Adrenal gland (tissue), 12 donors: Measurements from ENCODE around the gene NTF3. TPM values are rescaled to one million over a fixed set of nuclear protein-coding genes. Genes with fewer than 3 reads are reported as not detected.

ENCODE experiments used
- DNase-seq, 7 donors: peaks; one replicate each; pipeline ENCODE4 v3.0.0-alpha.2; 2019 to 2020
- H3K27ac ChIP-seq, 5 donors: fragments of 200-600 bp; sonication (generic) in 4 of 5; 1 replicate in 3 of 5; 2 replicates in 2 of 5; pipeline versions ENCODE4 v1.5.1 to v1.8.0; 2016 to 2020; ENCODE audit warnings: mild to moderate bottlenecking in 1 of 5
- H3K27me3 ChIP-seq: fragments of 200-600 bp; 2 replicates; pipeline ENCODE4 v1.8.0; 2021
- H3K36me3 ChIP-seq, 2 donors: fragments of 200-600 bp; replicated peaks in 1 of 2; 1 replicate in 1 of 2; 2 replicates in 1 of 2; pipeline versions ENCODE4 v1.5.1 to v1.8.0; 2018 to 2022
- H3K4me1 ChIP-seq, 2 donors: fragments of 200-600 bp; replicated peaks in 1 of 2; 1 replicate in 1 of 2; 2 replicates in 1 of 2; pipeline versions ENCODE4 v1.5.1 to v1.8.0; 2018 to 2021
- H3K4me3 ChIP-seq, 4 donors: fragments of 200-600 bp; sonication (generic) in 3 of 4; one replicate each; pipeline ENCODE4 v1.5.1; 2016 to 2018
- H3K9me3 ChIP-seq, 3 donors: fragments of 200-600 bp; sonication (generic) in 1 of 3; replicated peaks in 1 of 3; 1 replicate in 2 of 3; 2 replicates in 1 of 3; pipeline versions ENCODE4 v1.5.1 to v1.8.0; 2016 to 2021
- CTCF ChIP-seq, 6 experiments: fragments of 450-650 bp in 4 of 6; fragments of 200-600 bp in 2 of 6; sonication (generic) in 1 of 6; IDR thresholded peaks; 1 replicate in 5 of 6; 2 replicates in 1 of 6; pipeline versions ENCODE4 v1.5.1 to v1.8.0; 2016 to 2021; ENCODE audit warnings: antibody characterized with exemption in 6 of 6, mild to moderate bottlenecking in 2 of 6, moderate library complexity in 1 of 6
- POLR2A ChIP-seq, 2 donors: fragments of 450-650 bp; IDR thresholded peaks; one replicate each; pipeline ENCODE4 v1.6.1; 2017; ENCODE audit warnings: antibody characterized with exemption in 2 of 2, mild to moderate bottlenecking in 2 of 2, moderate library complexity in 1 of 2
- WGBS, 4 donors: extraction: QIAGEN DNeasy Blood & Tissue Kit in 2 of 4; methylation state at CpG; one replicate each; pipeline versions ENCODE4 v1.1.5 to v1.1.7; 2013 to 2017; 5-methylcytosine and 5-hydroxymethylcytosine counted together
- intact Hi-C, 2 donors: fragments of 100-400 bp; cut with DNase I; formaldehyde crosslinking; loops; one replicate each; pipeline versions ENCODE4 v1.14.1 to v1.15.0; 2022 to 2023
- polyA plus RNA-seq, 3 donors: library from polyadenylated mRNA; stranded (reverse); fragments of 200-250 nt in 2 of 3; fragments of 350-450 nt in 1 of 3; fragmentation: Illumina TruSeq in 1 of 3; extraction: RNeasy Lipid Tissue Mini Kit (QIAGEN cat#74804) in 1 of 3; gene quantifications; one replicate each; pipeline ENCODE4 v1.2.3, GENCODE V29; 2013 to 2014
- total RNA-seq, 9 donors: library from RNA; depleted of rRNA in 4 of 9; stranded (reverse); fragments of >200 nt in 4 of 9; fragments of 120-200 nt in 1 of 9; fragmentation: NEBNext Ultra II Directional in 1 of 9; extraction: Animal tissue kit (Norgen Biotek cat#: 25700) in 1 of 9; gene quantifications; one replicate each; pipeline versions ENCODE4 v1.1.0 to v1.2.4, GENCODE V29; 2013 to 2023
- donor health status: healthy with polysubstance abuse.
- donor health status: Bipolar disorder and iron deficiency.
- donor health status: DM: yes; HTN: yes; CAD: no.
- donor health status: DM: no; HTN: no; CAD: no.
- donor health status: DM: no; HTN: no; CAD: no.
- donor health status: DM: yes; HTN: yes; CAD: no.

NTF3 gene
- total and polyA plus RNA-seq, 12 donors = 0.28 to 2.9 (median 0.73) TPM; not detected in 2

GRCh38 chr12:5407034-5407856, 24.7 kb upstream of the NTF3 start:
- no peak for DNase-seq
- H3K27me3 ChIP-seq = no peaks in the 10 kb centered on the region
- no peaks in the 10 kb centered on the region for H3K9me3 ChIP-seq
- intact Hi-C loops = no loop called here
- no peak overlapping the region for H3K4me3 ChIP-seq
- 23 to 40% (median 34%) methylated on average over 6 of the region's 6 CpGs for WGBS, 4 donors
- no peak overlapping the region for H3K27ac ChIP-seq
- TF ChIP-seq POLR2A (IDR thresholded peaks at IDR 0.05) (no peak), CTCF (IDR thresholded peaks at IDR 0.05) (no peak)
- no peaks in the 10 kb centered on the region for H3K4me1 ChIP-seq
- no peaks in the 10 kb centered on the region for H3K36me3 ChIP-seq

- WGBS, 4 donors = 52 to 61% (median 58%) methylated on average over 1 of the region's 1 CpG
- Histone ChIP-seq H3K27me3 (no peaks in the 10 kb centered on the region), H3K27ac (no peak overlapping the region), H3K36me3 (no peaks in the 10 kb centered on the region), H3K9me3 (no peaks in the 10 kb centered on the region), H3K4me1 (no peaks in the 10 kb centered on the region), H3K4me3 (no peak overlapping the region)
- intact Hi-C loops = no loop called here
- no peak for DNase-seq
- no peak for TF ChIP-seq CTCF (IDR thresholded peaks at IDR 0.05)
- no peak for TF ChIP-seq POLR2A (IDR thresholded peaks at IDR 0.05)
These were observed 22.3 kb upstream of the NTF3 start for GRCh38 chr12:5409619-5410018.

- no peak overlapping the region for H3K27ac ChIP-seq
- TF ChIP-seq CTCF (IDR thresholded peaks at IDR 0.05) (no peak), POLR2A (IDR thresholded peaks at IDR 0.05) (no peak)
- H3K4me3 ChIP-seq = no peak overlapping the region
- 81 to 95% (median 93%) methylated on average over 1 of the region's 1 CpG for WGBS, 4 donors
- no peaks in the 10 kb centered on the region for H3K36me3 ChIP-seq
- H3K9me3 ChIP-seq = no peaks in the 10 kb centered on the region
- H3K4me1 ChIP-seq = no peaks in the 10 kb centered on the region
- intact Hi-C loops = no loop called here
- peaks cover 5% of the 10 kb centered on the region for H3K27me3 ChIP-seq
- DNase-seq = no peak
These were observed 15.3 kb upstream of the NTF3 start for GRCh38 chr12:5416571-5416970.

- Histone ChIP-seq H3K27me3 (peaks cover 9% of the 10 kb centered on the region), H3K36me3 (no peaks in the 10 kb centered on the region), H3K27ac (no peak overlapping the region), H3K4me3 (no peak overlapping the region), H3K4me1 (no peaks in the 10 kb centered on the region), H3K9me3 (no peaks in the 10 kb centered on the region)
- intact Hi-C loops = no loop called here
- TF ChIP-seq POLR2A (IDR thresholded peaks at IDR 0.05) (no peak), CTCF (IDR thresholded peaks at IDR 0.05) (no peak)
- no peak for DNase-seq
These were observed 14.4 kb upstream of the NTF3 start for GRCh38 chr12:5417500-5417899.
